Activated naive CD4-positive, alpha-beta T cell treated with Interleukin-2 at 50 U/mL for 16 hours (primary cell): ENCODE data around the gene ZNF775.

Experiments used
- DNase-seq: peaks from one replicate; pipeline ENCODE4 v3.0.0-alpha.2; 2020

Gene ZNF775

GRCh38 chr7:150444674-150445365 lies 65.7 kb downstream of the ZNF775 start:
- no peak for DNase-seq

- peak; percentile 38 for DNase-seq
Measured at GRCh38 chr7:150446288-150446938, 67.3 kb downstream of the ZNF775 start.
